T-helper 2 cell (primary cell): Measurements from ENCODE around the gene SUV39H2.
"Not testable (repeated sequence)": the region's sequence is repeated elsewhere in the genome, so short reads cannot be mapped to it uniquely, and the experiment has no call there.

Experiments
- DNase-seq, 5 experiments: peaks; one replicate each; pipeline versions ENCODE4 v3.0.0 to v3.0.0-alpha.2; 2012 to 2022

SUV39H2 gene

DNA sequence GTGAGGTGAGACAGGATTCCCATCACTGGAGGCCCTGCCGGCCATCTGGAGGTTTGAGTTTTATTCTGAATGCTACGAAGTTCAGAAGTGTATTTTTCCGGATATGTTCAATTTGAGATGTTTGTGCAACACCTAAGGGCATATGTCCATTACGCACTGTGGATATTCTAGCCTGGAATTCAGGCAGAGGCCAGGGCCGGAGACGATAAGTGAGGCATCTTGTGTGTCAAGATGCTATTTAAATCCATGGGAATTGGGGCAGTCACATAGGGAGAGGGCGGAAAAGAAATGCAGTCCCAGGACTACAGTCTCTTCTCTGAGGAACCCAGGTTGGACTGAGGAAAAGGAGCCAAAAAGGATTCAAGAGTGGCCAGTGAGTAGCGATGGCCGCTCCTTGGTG is 1.9 kb upstream of the SUV39H2 start:
- DNase-seq, result no peak

DNA sequence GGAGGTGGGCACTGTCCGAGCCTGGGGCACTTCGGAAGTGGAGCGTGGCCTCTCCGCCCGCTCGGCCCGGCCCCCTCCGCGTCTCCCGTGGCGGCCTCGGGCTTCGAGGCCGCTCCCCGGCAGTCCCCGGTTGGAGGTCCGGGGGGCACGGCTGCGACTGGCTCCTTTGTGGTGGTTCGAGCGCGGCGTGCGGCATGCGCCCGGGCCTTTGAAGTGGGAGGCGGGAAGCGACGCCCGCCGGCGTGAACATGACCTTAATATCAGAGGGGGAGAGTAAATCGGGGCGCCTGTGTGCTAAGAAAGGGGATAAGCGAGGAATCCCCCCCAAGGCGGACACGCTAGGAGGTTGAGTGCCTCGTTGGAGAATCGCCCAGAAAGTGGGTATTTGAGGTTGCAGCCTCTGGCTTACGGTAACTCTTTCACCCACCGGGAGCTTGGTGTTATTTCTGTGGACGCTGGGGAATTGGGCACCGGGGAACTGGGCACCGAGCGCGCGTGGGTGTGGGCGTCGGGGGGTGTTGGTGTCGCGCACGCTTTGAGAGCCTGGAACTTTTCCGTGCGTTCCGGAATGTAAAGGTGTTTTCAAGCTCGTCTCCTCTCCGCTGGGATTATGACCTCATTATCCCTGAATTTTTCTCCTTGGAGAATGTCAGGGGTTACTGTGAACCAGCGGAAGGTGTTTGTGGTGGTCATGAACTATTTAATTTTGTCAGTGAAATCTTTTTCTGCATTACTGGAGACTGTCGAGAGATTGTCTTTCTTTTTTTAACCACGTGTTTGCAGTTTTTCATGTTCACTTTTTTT is 660 bp downstream of the SUV39H2 start:
- peak; percentile 7 to 49 (median 24) for DNase-seq

DNA sequence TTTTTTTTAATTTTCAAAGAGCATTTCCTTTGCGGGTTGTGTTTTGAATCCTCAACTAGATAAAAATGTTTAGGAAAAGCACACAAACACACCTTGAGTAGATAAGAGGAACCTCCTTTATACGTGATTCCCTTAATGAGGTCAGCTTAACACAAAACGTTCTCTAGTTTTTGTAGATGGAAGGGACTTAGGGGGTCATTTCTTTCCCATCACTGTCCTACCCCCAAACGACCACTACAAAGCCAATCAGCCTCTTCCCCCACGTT is 1.2 kb downstream of the SUV39H2 start:
- no peak for DNase-seq

DNA sequence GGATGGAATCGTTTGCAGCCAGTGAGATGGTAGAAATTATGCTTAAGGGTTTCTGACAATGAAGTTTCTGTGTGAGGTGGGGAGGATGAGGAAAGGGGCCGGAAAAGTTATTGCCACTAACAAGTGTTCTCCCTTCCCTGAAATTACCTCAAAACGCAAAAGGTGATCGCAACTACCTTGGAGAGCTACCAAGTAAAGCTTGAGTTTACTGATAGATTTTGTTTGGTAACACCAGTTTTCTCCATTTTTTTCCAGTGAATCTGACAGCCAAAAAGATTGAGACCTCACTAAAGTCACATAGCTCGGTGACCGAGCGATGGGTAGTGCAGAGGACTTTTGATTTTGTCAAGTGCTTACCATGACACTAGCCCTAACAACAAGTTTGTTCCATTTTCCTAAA is 1.6 kb downstream of the SUV39H2 start:
- DNase-seq, result no peak

DNA sequence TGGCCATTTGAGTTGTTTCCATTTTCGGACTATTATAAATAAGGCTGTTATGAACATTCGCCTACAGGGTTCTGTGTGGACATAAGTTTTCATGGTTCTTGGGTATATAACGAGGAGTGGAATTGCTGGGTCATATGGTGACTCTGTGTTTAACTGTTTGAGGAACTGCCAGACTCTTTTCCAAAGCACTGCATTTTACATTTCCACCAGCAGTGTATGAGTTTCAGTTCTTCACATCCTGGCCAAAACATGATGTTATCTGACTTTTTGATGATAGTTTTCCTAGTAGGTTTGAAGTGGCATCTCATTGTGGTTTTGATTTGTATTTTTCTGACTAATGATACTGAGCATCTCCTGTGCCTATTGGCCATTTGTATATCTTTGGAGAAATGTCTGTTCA is 5.4 kb downstream of the SUV39H2 start:
- DNase-seq, result peak in 1 of 5 experiments; percentile 67

DNA sequence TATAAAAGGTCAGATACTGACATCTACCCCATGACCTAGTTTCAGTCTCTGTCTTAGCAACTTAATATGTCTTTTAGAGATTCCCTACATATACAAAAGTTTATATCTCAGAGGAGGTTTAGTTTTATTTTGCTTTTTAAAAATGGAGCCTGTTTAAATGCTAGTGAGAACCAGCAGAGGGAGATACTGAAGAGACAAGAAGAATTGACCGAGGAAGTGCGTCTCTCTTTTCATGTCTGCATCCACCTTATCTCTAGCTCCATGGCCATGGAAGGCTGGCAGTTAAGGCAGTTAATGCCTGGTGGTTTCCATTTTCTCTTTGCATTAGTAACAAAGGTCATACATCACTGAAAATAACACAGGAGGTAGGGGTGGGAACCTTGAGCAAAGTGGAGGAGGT is 10.7 kb downstream of the SUV39H2 start:
- DNase-seq, result peak in 1 of 5 experiments; percentile 37

DNA sequence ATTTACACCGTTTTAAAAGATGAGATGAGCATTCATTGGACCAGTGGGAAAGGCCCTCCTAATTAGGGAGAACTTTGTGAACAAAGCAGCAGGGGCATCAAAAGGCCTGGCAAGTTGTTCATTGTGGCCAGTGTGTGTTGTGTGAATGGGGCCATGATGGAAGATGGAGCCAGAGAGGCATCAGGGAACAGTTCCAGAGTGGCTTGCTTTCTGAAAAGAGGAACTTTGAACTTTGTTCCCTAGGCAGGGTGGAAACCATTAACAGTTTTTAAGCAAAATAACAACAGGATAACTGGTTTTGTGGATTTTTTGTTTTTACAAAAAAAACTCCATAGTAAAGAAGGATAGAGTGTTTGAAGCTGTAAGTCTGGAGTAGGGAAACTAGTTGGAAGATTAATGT is 12.5 kb downstream of the SUV39H2 start:
- DNase-seq, result no peak

DNA sequence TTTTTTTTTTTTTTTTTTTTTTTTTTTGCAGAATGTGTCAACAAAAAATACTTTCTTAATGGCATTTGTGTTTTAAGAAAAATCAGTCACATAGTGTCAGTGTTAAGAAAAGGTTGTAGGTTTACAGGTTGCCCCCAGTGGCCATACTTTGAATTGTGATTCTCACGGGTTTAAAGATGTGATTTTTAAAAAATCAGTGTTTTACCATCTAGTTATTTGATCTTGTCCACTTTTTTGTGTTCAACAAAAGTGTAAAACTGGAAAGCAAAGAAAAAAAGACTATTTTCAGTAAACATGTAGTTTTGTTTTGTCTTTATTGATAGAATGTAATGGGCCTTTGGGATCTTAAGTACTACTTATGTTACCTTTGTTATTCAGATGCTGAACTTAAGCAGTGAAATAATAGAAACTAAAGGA is 25.7 kb downstream of the SUV39H2 start:
- peak in 2 of 5 experiments; percentile 9 to 62 for DNase-seq

DNA sequence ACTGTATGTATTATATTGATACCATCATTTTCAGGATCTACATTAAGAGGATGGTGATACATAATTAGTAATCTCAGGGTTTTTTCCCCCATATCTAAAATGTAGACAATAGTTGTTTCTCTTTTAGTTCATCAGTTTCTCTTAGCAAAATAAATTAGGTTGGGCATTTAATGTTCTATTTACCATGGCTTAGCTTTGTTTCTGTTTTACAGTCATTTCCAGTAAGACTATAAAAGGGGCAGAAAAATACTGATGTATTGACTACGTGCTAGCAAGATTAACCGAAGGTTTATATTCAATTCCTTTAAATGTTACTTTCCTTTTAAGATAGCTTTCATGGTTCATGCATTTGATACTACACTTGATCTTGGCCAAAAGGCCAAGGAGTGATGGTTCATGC is 26.2 kb downstream of the SUV39H2 start:
- no peak for DNase-seq

DNA sequence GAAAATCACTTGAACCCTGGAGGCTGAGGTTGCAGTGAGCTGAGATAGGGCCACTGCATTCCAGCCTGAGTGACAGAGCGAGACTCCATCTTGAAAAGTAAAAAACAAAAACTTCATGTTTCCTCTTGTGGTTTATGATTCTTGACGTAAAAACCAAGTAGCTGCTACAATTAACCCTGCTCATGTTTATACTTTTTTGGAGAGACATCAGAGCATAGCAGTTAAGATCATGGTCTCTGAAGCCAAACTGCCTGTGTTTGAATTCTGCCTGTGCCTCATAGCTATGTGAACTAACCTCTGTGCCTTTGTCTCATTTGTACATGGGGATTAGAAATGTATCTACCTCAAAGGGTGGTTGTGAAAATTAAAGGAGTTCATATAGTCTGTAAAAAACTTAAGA is 27.2 kb downstream of the SUV39H2 start:
- DNase-seq, result peak in 1 of 5 experiments; percentile 25

DNA sequence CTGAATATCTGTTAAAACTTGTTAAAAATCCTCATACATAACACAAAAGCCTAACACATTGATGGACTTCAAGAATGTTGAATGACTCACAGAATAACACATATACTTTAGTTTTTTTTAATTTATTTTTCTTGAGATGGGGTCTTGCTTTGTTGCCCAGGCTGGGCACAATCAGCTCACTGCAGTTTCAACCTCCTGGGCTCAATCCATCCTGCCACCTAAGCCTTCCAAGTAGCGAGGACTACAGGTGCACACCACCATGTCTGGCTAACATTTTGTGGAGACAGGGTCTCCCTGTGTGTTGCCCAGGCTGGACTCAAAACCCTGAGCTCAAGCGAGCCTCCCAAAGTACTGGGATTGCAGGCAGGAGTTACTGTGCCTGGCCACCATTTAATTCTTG is 28.1 kb downstream of the SUV39H2 start:
- no peak for DNase-seq

DNA sequence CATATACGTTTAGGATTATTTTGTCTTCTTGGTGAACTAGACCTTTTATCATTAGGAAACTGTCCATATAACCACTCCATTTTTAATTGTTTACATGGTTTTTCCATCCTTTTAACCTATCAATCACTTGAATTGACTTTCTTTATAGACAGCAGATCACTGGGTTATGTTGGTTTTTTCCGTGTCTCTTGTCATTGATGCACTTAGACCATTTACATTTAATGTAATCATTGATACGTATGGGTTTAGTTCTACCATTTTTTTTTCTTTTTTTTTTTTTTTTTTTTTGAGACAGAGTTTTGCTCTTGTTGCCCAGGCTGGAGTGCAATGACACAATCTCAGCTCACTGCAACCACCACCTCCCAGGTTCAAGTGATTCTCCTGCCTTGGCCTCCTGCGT is 28.9 kb downstream of the SUV39H2 start:
- not testable (repeated sequence) for DNase-seq

DNA sequence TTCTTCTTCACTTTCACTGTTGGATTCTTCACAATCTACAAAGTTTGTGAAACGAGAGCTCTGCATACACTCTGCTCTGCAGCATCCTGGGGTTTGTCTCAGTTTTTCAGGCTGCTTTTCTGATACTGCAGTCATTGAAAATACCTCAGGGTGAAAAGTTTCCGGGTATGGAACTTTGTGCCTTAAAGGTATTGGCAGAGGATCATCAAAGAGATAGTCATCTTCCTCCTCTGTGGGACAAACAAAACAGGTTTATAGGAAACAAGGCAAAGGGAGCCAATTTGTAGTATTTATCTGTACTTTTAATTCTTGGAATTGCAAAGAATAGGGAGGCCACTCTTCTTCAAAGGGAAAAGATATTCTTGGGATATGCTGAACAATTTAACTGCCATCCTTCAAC is 30.4 kb downstream of the SUV39H2 start:
- DNase-seq, result no peak

DNA sequence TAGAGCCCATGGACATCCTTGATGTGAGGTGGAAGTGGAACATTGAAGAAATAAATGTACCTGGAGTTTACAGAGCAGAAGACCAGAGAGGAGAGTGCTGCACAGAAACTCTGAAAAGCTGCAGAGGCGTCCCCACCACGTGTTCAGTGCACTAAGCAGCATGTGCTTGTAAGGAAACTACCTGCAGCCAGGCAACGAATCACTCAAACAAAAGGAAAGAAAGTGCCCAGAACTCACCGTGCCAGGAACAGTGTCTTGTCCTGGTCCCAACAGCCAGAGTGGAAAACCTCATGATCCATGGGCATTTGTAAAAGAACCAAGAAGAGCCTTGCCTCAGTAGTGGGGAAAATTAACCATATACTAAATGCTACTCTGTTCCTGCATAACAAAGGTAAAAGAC is 32.3 kb downstream of the SUV39H2 start:
- no peak for DNase-seq

DNA sequence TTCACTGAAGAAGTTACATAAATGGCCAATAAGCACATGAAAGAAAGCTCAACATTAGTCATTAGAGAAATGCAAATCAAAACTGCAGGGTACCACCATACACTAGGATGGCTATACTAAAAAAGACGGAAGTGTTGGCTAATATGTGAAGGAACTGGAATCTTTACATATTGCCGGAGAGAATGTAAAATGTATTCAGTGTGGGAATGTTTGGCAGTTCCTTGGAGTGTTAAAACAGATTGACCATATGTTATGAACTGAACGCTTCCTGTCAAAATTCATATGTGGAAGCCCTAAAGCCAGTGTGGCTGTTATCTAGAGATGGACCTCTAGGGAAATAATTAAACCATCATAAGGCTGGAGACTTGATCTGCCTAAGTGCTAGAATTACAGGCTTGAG is 33.1 kb downstream of the SUV39H2 start:
- no peak for DNase-seq

DNA sequence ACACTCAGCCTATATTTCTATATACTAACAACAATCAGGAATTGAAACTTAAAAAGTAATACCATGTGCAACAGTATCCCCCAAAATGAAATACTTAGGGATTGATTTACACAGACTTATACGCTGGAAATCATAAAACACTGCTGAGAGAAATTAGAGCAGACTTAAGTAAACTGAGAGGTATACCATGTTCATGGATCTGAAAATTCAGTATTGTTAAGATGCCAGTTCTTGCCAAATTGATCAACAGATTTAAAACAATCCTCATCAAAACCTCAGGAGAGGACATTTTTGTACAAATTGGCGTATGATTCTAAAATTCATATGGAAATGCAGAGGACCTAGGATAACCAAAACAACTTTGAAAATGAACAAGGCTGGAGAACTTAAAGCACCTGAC is 37.9 kb downstream of the SUV39H2 start:
- DNase-seq, result no peak

DNA sequence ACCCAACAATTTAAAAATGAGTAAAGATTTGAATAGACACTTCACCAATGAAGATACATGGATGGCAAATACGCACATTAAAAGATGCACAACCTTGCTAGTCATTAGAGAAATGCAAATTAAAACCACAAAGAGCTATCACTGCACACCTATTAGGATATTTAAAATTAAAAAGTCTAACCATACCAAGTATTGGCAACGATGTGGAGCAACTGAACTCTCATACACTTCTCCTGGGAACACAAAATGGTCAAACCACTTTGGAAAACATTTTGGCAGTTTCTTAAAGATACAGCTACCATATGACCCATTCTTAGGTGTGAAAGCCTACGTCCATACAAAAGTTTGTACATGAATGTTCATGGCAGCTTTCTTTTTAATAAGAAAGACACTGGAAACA is 39.2 kb downstream of the SUV39H2 start:
- no peak for DNase-seq

DNA sequence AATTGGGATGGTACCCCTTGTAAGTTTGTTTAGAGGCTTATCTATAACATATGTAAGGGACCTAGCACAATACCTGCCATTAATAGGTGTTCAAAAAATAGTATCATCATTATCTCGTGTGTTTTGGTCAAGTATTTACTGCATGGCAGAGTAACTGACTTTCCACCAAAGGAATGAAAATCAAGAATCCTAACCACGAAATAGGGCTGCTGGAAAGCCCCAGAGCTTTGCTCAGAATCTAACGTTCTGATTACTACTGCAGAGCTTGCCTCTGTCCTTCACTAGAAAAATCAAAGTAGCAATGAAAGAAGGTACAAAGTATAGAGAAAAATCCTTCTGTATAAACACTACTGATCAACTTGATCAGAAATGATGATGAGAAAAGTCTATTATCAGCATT is 40.3 kb downstream of the SUV39H2 start:
- no peak for DNase-seq

DNA sequence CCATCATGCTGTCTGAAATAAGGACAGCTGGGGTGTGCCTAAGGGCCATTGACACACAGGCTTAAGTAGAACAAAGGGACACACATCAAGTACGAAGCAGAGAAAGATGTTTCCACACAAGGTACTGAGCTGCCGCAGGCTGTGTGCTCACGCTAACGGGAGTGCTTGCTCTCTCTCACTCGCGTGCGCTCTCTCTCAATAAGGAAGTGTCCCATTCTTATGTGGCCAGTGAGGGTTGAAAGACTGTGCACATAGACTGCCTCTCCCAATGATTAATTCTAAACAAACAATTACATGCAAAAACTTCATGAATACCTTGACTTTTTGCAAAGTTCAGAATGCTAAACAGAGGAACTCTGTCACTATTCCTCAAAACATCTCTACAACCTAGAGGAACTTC is 45.3 kb downstream of the SUV39H2 start:
- DNase-seq, result no peak

DNA sequence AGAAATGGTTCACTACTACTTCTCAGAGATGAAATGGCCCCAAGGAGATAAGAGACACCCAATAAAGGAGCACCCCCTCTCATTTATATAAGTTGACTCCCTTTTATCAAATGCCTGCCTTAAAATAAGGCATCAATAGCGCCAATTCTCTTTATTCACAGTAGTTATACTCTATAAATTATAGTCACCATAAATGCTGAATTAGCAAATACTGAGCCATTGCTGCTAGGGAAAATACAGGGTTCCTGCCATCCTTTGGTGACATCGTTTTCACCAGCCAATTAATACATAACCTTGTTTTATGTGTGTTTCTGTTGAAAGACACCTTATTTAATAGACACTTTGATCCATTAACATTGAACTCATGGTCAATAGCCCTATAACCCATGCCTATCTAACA is 46.6 kb downstream of the SUV39H2 start:
- DNase-seq, result no peak

DNA sequence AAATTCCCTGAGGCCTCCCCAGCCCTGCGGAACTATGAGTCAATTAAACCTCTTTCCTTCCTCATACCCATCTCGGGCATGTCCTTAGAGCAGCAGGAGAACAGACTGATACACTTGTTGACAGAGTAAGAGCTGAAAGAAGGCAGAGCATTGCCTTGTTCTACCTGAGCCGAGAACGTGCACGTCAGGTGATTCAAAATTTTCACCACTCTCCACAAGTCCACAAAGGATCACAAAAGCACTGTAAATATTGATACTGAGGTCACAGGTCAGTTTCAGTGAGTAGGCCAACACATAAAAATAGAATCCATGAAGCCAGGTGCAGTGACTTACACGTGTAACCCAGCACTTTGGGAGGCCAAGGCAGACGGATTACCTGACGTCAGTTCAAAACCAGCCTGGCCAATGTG is 47.4 kb downstream of the SUV39H2 start:
- no peak for DNase-seq

DNA sequence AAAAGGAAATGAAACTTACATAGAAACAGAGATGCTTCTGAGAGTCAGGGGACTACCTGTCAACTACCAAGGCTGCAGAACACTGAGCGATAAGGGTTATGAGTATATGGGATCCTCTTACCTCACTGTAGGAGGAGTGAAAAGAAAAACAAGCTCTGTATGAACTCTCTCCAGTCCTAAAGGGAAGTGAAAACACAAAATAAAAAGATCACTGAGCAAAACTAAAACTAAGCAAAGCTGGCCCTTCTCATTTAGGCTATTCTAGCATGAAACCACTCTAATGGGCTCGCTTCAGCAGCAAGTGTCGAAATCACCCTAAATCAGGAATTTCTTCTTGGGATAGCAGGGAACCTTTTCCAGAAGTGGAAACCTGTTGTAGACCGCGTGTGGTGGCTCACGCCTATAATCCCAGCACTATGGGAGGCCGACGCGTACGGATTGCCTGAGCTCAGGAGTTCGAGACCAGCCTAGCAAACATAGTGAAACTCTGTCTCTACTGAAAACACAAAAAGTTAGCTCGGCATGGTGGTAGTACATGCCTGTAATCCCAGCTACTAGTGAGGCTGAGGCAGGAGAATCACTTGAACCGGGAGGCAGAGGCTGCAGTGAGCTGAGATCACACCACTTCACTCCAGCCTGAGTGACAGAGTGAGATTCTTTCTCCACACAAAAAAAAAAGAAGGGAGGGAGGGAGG is 48.2 kb downstream of the SUV39H2 start:
- DNase-seq, result no peak

DNA sequence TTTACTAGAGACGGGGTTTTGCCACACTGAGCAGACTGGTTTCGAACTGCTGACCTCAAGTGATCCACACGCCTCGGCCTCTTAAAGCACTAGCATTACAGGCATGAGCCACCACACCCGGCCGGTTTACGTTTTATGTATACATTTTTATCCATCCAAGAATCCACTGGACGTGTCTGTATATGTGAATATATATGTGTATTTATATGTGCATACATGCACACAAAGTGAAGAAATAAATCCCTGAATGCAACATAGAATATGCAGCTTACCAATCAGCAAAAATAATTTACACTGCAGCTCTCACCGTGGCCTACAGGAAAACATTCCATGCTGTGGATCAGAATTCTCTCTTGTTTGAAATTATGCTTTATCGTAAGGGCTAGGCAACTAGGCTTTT is 51.9 kb downstream of the SUV39H2 start:
- DNase-seq, result no peak

DNA sequence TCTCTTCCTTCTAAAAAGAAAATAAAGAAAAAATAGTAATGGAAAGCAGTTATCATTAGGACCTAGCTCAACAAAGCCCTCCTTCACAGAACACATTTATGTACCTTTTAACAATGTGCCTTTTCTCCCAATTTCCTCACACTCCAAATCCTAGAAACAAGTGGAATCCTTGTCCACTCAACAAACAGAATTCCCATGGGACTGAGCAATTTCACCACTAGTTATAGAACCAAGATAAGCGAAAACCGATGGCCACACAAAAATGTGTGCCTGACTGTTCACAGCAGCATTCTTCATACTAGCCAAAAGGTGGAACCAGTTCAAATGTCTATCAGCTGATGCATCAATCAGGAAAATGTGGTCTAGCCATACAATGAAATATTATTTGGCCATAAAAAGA is 57.9 kb downstream of the SUV39H2 start:
- no peak for DNase-seq

DNA sequence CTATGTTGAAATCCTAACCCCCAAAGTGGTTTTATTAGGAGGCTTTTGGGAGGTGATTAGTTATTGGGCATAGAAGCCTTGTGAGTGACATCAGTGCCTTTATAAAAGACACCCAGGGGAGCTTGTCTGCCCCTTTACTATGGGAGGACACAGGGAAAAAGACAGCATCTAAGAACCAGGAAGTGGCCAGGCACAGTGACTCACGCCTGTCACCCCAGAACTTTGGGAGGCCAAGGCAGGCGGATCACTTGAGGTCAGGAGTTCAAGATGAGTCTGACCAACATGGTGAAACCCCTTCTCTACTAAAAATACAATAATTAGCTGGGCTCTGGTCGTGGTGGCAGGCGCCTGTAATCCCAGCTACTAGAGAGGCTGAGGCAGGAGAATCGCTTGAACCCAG is 60.3 kb downstream of the SUV39H2 start:
- not testable (repeated sequence) for DNase-seq
